Body of pancreas (tissue), 4 donors: ENCODE measurements around the gene CARNS1.

Experiments used
- POLR2A ChIP-seq, 3 donors: fragments of 450-650 bp; IDR thresholded peaks; one replicate each; pipeline ENCODE4 v1.6.1; 2016; ENCODE audit warnings: antibody characterized with exemption in 3 of 3, mild to moderate bottlenecking in 2 of 3
- TF ChIP-seq, protein P1 (sequence below), 7 experiments: fragments of 450-650 bp in 4 of 7; fragments of 200-600 bp in 3 of 7; sonication (generic) in 3 of 7; IDR thresholded peaks; one replicate each; pipeline ENCODE4 v1.5.1; 2016 to 2019; ENCODE audit warnings: antibody characterized with exemption in 7 of 7

DNA sequence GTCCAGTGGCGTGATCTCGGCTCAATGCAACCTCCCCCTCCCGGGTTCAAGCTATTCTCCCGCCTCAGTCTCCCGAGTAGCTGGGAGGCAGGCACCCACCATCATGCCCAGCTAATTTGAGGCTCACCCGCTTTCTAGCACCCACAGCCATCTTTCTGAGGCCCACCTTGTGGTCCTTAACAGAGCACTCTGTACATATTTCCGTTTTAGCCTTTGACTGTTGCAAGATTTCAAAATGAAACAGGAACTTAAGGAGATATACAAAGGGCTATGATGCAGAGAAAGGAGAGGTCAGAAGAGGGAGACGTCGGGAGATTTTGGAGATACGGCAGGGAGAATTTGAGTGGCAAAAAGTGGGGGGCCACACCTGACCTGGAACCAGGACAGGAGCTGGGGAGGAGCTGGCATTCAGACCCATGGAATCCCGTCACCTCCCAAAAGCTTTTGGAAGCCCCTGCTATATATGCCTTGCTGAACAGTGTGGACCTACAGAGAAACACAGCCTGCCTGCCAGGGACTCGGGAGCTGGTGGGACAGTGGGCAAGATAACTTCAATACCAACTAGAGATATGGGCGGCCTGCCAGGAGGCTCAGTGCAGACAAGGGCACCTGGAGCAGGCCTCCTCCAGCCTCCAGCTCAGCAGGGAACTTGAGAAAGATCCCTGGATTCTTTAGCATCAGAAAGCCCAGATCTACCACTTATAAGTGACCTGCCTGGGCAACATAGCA, 34.1 kb upstream of the CARNS1 start:
- TF ChIP-seq, protein P1, sequence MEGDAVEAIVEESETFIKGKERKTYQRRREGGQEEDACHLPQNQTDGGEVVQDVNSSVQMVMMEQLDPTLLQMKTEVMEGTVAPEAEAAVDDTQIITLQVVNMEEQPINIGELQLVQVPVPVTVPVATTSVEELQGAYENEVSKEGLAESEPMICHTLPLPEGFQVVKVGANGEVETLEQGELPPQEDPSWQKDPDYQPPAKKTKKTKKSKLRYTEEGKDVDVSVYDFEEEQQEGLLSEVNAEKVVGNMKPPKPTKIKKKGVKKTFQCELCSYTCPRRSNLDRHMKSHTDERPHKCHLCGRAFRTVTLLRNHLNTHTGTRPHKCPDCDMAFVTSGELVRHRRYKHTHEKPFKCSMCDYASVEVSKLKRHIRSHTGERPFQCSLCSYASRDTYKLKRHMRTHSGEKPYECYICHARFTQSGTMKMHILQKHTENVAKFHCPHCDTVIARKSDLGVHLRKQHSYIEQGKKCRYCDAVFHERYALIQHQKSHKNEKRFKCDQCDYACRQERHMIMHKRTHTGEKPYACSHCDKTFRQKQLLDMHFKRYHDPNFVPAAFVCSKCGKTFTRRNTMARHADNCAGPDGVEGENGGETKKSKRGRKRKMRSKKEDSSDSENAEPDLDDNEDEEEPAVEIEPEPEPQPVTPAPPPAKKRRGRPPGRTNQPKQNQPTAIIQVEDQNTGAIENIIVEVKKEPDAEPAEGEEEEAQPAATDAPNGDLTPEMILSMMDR (IDR thresholded peaks at IDR 0.05) = no peak
- no peak for TF ChIP-seq POLR2A (IDR thresholded peaks at IDR 0.05)
